ENCODE data around the gene SCN9A. TPM values are rescaled to one million over a fixed set of nuclear protein-coding genes. Genes with fewer than 3 reads are reported as not detected.

SCN9A gene
- total RNA-seq, 2 experiments from 2014 or later = 0.14 to 0.17 TPM

- H3K27me3 ChIP-seq (ENCODE audit: control insufficient read depth in 1 of 2, insufficient read depth in 2 of 2, low read length in 2 of 2) = peaks cover 7 to 14% of the 10 kb centered on the region in 2 experiments
- H3K4me1 Mint-ChIP-seq (ENCODE audit: low read depth) = peaks cover 20% of the 10 kb centered on the region
- peak in 2 of 14 experiments; percentile 1 to 6 for DNase-seq
- intact Hi-C loops (cut with DNase I, micrococcal nuclease) = no loop called here
- ChIA-PET POLR2A (no interaction called here), CTCF (no interaction called here)
- ATAC-seq (ENCODE audit: poor library complexity) = no peak
- peaks cover 5% of the 10 kb centered on the region for H3K4me1 ChIP-seq (ENCODE audit: insufficient read depth, low read length)
- no peaks in the 10 kb centered on the region for H3K9me3 Mint-ChIP-seq
- H3K27ac ChIP-seq (ENCODE audit: low read depth in 1 of 2, low read length in 2 of 2) = no peak overlapping the region
- no peaks in the 10 kb centered on the region for H3K36me3 Mint-ChIP-seq (ENCODE audit: low read depth)
- peaks cover 41% of the 10 kb centered on the region for H3K27me3 Mint-ChIP-seq
- H3K36me3 ChIP-seq (ENCODE audit: insufficient read depth, low read length) = no peaks in the 10 kb centered on the region
- no peak for TF ChIP-seq CTCF (IDR thresholded peaks at IDR 0.05)
- no peak overlapping the region for H3K27ac Mint-ChIP-seq
- peaks cover 0 to 11% of the 10 kb centered on the region in 2 experiments for H3K9me3 ChIP-seq (ENCODE audit: control insufficient read depth in 1 of 2, insufficient read depth in 1 of 2, low read length in 2 of 2)
- peak overlapping the region; percentile 30 for H3K4me3 ChIP-seq (ENCODE audit: low read length)
- peak overlapping the region; percentile 56 for H3K4me3 Mint-ChIP-seq
Observed at GRCh38 chr2:166375195-166375735, 479 bp downstream of the SCN9A start.

GRCh38 chr2:166373951-166374350, 1.8 kb downstream of the SCN9A start:
- Histone ChIP-seq H3K4me3 (ENCODE audit: low read length) (no peak overlapping the region), H3K9me3 (ENCODE audit: control insufficient read depth in 1 of 2, insufficient read depth in 1 of 2, low read length in 2 of 2) (peaks cover 0 to 11% of the 10 kb centered on the region in 2 experiments), H3K4me1 (ENCODE audit: insufficient read depth, low read length) (peaks cover 5% of the 10 kb centered on the region), H3K36me3 (ENCODE audit: insufficient read depth, low read length) (no peaks in the 10 kb centered on the region), H3K27me3 (ENCODE audit: control insufficient read depth in 1 of 2, insufficient read depth in 2 of 2, low read length in 2 of 2) (peaks cover 7 to 14% of the 10 kb centered on the region in 2 experiments), H3K27ac (ENCODE audit: low read depth in 1 of 2, low read length in 2 of 2) (no peak overlapping the region)
- ATAC-seq (ENCODE audit: poor library complexity) (no peak), DNase-seq (peak in 1 of 14 experiments; percentile 4)
- peaks cover 41% of the 10 kb centered on the region for H3K27me3 Mint-ChIP-seq
- TF ChIP-seq CTCF (IDR thresholded peaks at IDR 0.05) = no peak
- no peak overlapping the region for H3K27ac Mint-ChIP-seq
- POLR2A ChIA-PET = no interaction called here
- H3K9me3 Mint-ChIP-seq = no peaks in the 10 kb centered on the region
- no peak overlapping the region for H3K4me3 Mint-ChIP-seq
- H3K4me1 Mint-ChIP-seq (ENCODE audit: low read depth) = peaks cover 20% of the 10 kb centered on the region
- no peaks in the 10 kb centered on the region for H3K36me3 Mint-ChIP-seq (ENCODE audit: low read depth)
- intact Hi-C loops (cut with DNase I, micrococcal nuclease) = no loop called here
- CTCF ChIA-PET = no interaction called here

- DNase-seq (no peak), ATAC-seq (ENCODE audit: poor library complexity) (no peak)
- no peaks in the 10 kb centered on the region for H3K9me3 Mint-ChIP-seq
- POLR2A ChIA-PET = no interaction called here
- CTCF ChIA-PET = no interaction called here
- H3K4me1 Mint-ChIP-seq (ENCODE audit: low read depth) = peaks cover 20% of the 10 kb centered on the region
- H3K27ac Mint-ChIP-seq = no peak overlapping the region
- no peak overlapping the region for H3K4me3 Mint-ChIP-seq
- Histone ChIP-seq H3K36me3 (ENCODE audit: insufficient read depth, low read length) (no peaks in the 10 kb centered on the region), H3K9me3 (ENCODE audit: control insufficient read depth in 1 of 2, insufficient read depth in 1 of 2, low read length in 2 of 2) (peaks cover 0 to 11% of the 10 kb centered on the region in 2 experiments), H3K27me3 (ENCODE audit: control insufficient read depth in 1 of 2, insufficient read depth in 2 of 2, low read length in 2 of 2) (peaks cover 7 to 14% of the 10 kb centered on the region in 2 experiments), H3K4me1 (ENCODE audit: insufficient read depth, low read length) (peaks cover 5% of the 10 kb centered on the region), H3K27ac (ENCODE audit: low read depth in 1 of 2, low read length in 2 of 2) (no peak overlapping the region), H3K4me3 (ENCODE audit: low read length) (no peak overlapping the region)
- intact Hi-C loops (cut with DNase I, micrococcal nuclease) = no loop called here
- TF ChIP-seq CTCF (IDR thresholded peaks at IDR 0.05) = no peak
- peaks cover 41% of the 10 kb centered on the region for H3K27me3 Mint-ChIP-seq
- H3K36me3 Mint-ChIP-seq (ENCODE audit: low read depth) = no peaks in the 10 kb centered on the region
Observed at GRCh38 chr2:166373539-166373938, 2.2 kb downstream of the SCN9A start.

All from CD4-positive, alpha-beta T cell (primary cell).